Transverse colon (tissue), 4 donors: Measurements from ENCODE around the gene TTN. TPM values are rescaled to one million over a fixed set of nuclear protein-coding genes. Genes with fewer than 3 reads are reported as not detected.

Experiments
- DNase-seq: peaks from one replicate; pipeline ENCODE4 v3.0.0-alpha.2; 2019
- H3K27ac ChIP-seq, 4 donors: fragments of 200-600 bp; sonication (generic); 2 replicates each; pipeline ENCODE4 v1.5.1; 2016 to 2018; ENCODE audit warnings: inconsistent platforms in 4 of 4
- H3K27me3 ChIP-seq: fragments of 200-600 bp; sonication (generic); 2 replicates; pipeline ENCODE4 v1.5.1; 2017; ENCODE audit warnings: inconsistent platforms
- H3K36me3 ChIP-seq, 4 donors: fragments of 200-600 bp; sonication (generic); 2 replicates each; pipeline ENCODE4 v1.5.1; 2017 to 2019; ENCODE audit warnings: inconsistent platforms in 4 of 4
- H3K4me1 ChIP-seq, 4 donors: fragments of 200-600 bp; sonication (generic); 2 replicates each; pipeline ENCODE4 v1.5.1; 2017 to 2020; ENCODE audit warnings: inconsistent platforms in 4 of 4
- H3K4me3 ChIP-seq, 4 donors: fragments of 200-600 bp; sonication (generic); 1 replicate in 1 of 4; 2 replicates in 3 of 4; pipeline versions ENCODE4 v1.5.1 to v1.6.1; 2017 to 2019; ENCODE audit warnings: inconsistent platforms in 4 of 4
- H3K9me3 ChIP-seq, 2 donors: fragments of 200-600 bp; sonication (generic); 2 replicates each; pipeline ENCODE4 v1.5.1; 2017 to 2019; ENCODE audit warnings: inconsistent platforms in 2 of 2
- CTCF ChIP-seq, 5 experiments: fragments of 200-600 bp in 3 of 5; fragments of 450-650 bp in 2 of 5; sonication (generic) in 3 of 5; IDR thresholded peaks; 1 replicate in 2 of 5; 2 replicates in 3 of 5; pipeline ENCODE4 v1.5.1; 2016 to 2017; ENCODE audit warnings: antibody characterized with exemption in 5 of 5, inconsistent platforms in 3 of 5, mild to moderate bottlenecking in 2 of 5, moderate library complexity in 1 of 5
- EP300 ChIP-seq: sonication (generic); formaldehyde crosslinking; IDR thresholded peaks from one replicate; pipeline ENCODE4 v1.6.1; 2017; ENCODE audit warnings: antibody characterized with exemption, low read depth
- POLR2A ChIP-seq: fragments of 450-650 bp; IDR thresholded peaks from one replicate; pipeline ENCODE4 v1.6.1; 2016; ENCODE audit warnings: antibody characterized with exemption, mild to moderate bottlenecking, moderate library complexity
- POLR2AphosphoS5 ChIP-seq, 3 donors: sonication (generic); formaldehyde crosslinking; IDR thresholded peaks; one replicate each; pipeline ENCODE4 v1.6.1; 2016; ENCODE audit warnings: antibody characterized with exemption in 3 of 3
- WGBS, 2 donors: methylation state at CpG; one replicate each; pipeline ENCODE4 v1.1.5; 2018; ENCODE audit warnings: low coverage in 1 of 2; 5-methylcytosine and 5-hydroxymethylcytosine counted together
- in situ Hi-C, 4 donors: fragments of 200-750 bp; cut with MboI; loops; one replicate each; pipeline versions ENCODE4 v1.15.0 to v1.15.1; 2017; ENCODE audit warnings: low sequenced_read_pairs in 3 of 4, low pct_ligation_motif_present in 1 of 4, low pct_unique_long_range_greater_than_20kb in 1 of 4
- intact Hi-C: fragments of 100-400 bp; cut with DNase I; formaldehyde crosslinking; loops from one replicate; pipeline ENCODE4 v1.15.1; 2023; ENCODE audit warnings: low total_unique reads
- total RNA-seq, 4 donors: library from RNA; depleted of rRNA; stranded (reverse); fragments of >200 nt; gene quantifications; one replicate each; pipeline ENCODE4 v1.1.0, GENCODE V29; 2016

The TTN gene
- total RNA-seq: 10 to 100 TPM in 2 of 4 donors, 1 to 10 TPM in 2; 6.2 to 43.4 (median 18.1) TPM

GRCh38 chr2:178807227-178808008 is at the start of gene TTN:
TSS of gene TTN (minus strand) at chr2:178807423. CDS start at chr2:178804642, 2,781 bp downstream.
- WGBS, 2 donors: 78 to 90% methylated on average over 6 to 10 of the region's 10 CpGs
- in situ Hi-C loops (no loop called here), intact Hi-C loops (no loop called here)
- Histone ChIP-seq H3K9me3 (no peaks in the 10 kb centered on the region), H3K27ac (no peak within 1 kb of the TSS), H3K4me1 (no peaks in the 10 kb centered on the region), H3K36me3 (no peaks in the 10 kb centered on the region), H3K27me3 (no peaks in the 10 kb centered on the region), H3K4me3 (no peak within 1 kb of the TSS)
- TF ChIP-seq EP300: no peak
- no peak for TF ChIP-seq POLR2A
- TF ChIP-seq CTCF (IDR thresholded peaks at IDR 0.05): no peak
- TF ChIP-seq POLR2AphosphoS5 (IDR thresholded peaks at IDR 0.05): no peak
- no peak for DNase-seq

GRCh38 chr2:178855151-178855550 is 47.9 kb upstream of the TTN start:
- Histone ChIP-seq H3K27me3 (no peaks in the 10 kb centered on the region), H3K9me3 (no peaks in the 10 kb centered on the region), H3K27ac (no peak overlapping the region), H3K4me1 (no peaks in the 10 kb centered on the region), H3K36me3 (no peaks in the 10 kb centered on the region), H3K4me3 (no peak overlapping the region)
- in situ Hi-C loops: no loop called here
- intact Hi-C loops: no loop called here
- TF ChIP-seq POLR2A (no peak), CTCF (IDR thresholded peaks at IDR 0.05) (no peak), EP300 (no peak), POLR2AphosphoS5 (IDR thresholded peaks at IDR 0.05) (no peak)
- DNase-seq: no peak

GRCh38 chr2:178848335-178848734 is 41.1 kb upstream of the TTN start:
- intact Hi-C loops: no loop called here
- in situ Hi-C loops: no loop called here
- 94 to 97% methylated on average over 5 of the region's 5 CpGs for WGBS, 2 donors

GRCh38 chr2:178846458-178846802 is 39.2 kb upstream of the TTN start:
- TF ChIP-seq POLR2A (no peak), CTCF (IDR thresholded peaks at IDR 0.05) (no peak), POLR2AphosphoS5 (IDR thresholded peaks at IDR 0.05) (no peak), EP300 (no peak)
- intact Hi-C loops (no loop called here), in situ Hi-C loops (no loop called here)
- Histone ChIP-seq H3K9me3 (no peaks in the 10 kb centered on the region), H3K4me3 (no peak overlapping the region), H3K36me3 (no peaks in the 10 kb centered on the region), H3K4me1 (no peaks in the 10 kb centered on the region), H3K27ac (no peak overlapping the region), H3K27me3 (no peaks in the 10 kb centered on the region)
- 87% methylated on average over 2 of the region's 2 CpGs; no CpG with 5 or more reads in 1 of the 2 donors for WGBS, 2 donors
- no peak for DNase-seq

More at GRCh38 chr2:178848335-178848734, 41.1 kb upstream of the TTN start:
- Histone ChIP-seq H3K36me3 (no peaks in the 10 kb centered on the region), H3K4me3 (no peak overlapping the region), H3K27me3 (no peaks in the 10 kb centered on the region), H3K9me3 (no peaks in the 10 kb centered on the region), H3K4me1 (no peaks in the 10 kb centered on the region), H3K27ac (no peak overlapping the region)
- no peak for DNase-seq
- no peak for TF ChIP-seq POLR2A
- TF ChIP-seq EP300: no peak
- TF ChIP-seq CTCF (IDR thresholded peaks at IDR 0.05): no peak
- no peak for TF ChIP-seq POLR2AphosphoS5 (IDR thresholded peaks at IDR 0.05)
